Measurements from ENCODE around the gene ATP9A. TPM values are rescaled to one million over a fixed set of nuclear protein-coding genes. Genes with fewer than 3 reads are reported as not detected.
"Not testable (repeated sequence)": the region's sequence is repeated elsewhere in the genome, so short reads cannot be mapped to it uniquely, and the experiment has no call there.

The ATP9A gene
- total RNA-seq, 4 donors from 2014 or later, result 14.8 to 23.7 (median 18.7) TPM

GRCh38 chr20:51569815-51570738, 198.1 kb downstream of the ATP9A start:
- no peak for TF ChIP-seq EP300 (IDR thresholded peaks at IDR 0.05)
- no peak for TF ChIP-seq CTCF (IDR thresholded peaks at IDR 0.05)
- peak in 1 of 3 donors; percentile 1 for TF ChIP-seq POLR2AphosphoS5 (IDR thresholded peaks at IDR 0.05)
- H3K27me3 ChIP-seq, result no peaks in the 10 kb centered on the region
- DNase-seq (ENCODE audit: low spot score in 2 of 2), result no peak
- H3K9me3 ChIP-seq, result no peaks in the 10 kb centered on the region
- 64% methylated on average over 24 of the region's 25 CpGs for WGBS
- no peaks in the 10 kb centered on the region for H3K36me3 ChIP-seq
- H3K4me3 ChIP-seq, result no peak overlapping the region
- peaks cover 30% of the 10 kb centered on the region for H3K4me1 ChIP-seq
- H3K27ac ChIP-seq, result peak overlapping the region; percentile 62

GRCh38 chr20:51568533-51568932, 199.7 kb downstream of the ATP9A start:
- H3K9me3 ChIP-seq; H3K27ac ChIP-seq; H3K36me3 ChIP-seq; DNase-seq (ENCODE audit: low spot score in 2 of 2); H3K4me3 ChIP-seq; H3K27me3 ChIP-seq: not testable (repeated sequence)
- peaks cover 32% of the 10 kb centered on the region for H3K4me1 ChIP-seq
- WGBS, result 86% methylated on average over 3 of the region's 3 CpGs

GRCh38 chr20:51567622-51568021, 200.6 kb downstream of the ATP9A start:
- Histone ChIP-seq H3K27me3 (no peaks in the 10 kb centered on the region), H3K36me3 (no peaks in the 10 kb centered on the region), H3K9me3 (no peaks in the 10 kb centered on the region), H3K4me1 (peaks cover 36% of the 10 kb centered on the region), H3K4me3 (no peak overlapping the region), H3K27ac (no peak overlapping the region)
- TF ChIP-seq EP300 (IDR thresholded peaks at IDR 0.05) (no peak), POLR2A (IDR thresholded peaks at IDR 0.05) (no peak), CTCF (IDR thresholded peaks at IDR 0.05) (no peak), POLR2AphosphoS5 (IDR thresholded peaks at IDR 0.05) (no peak)
- DNase-seq (ENCODE audit: low spot score in 2 of 2), result no peak
- WGBS, result 90% methylated on average over 5 of the region's 5 CpGs

- DNase-seq (ENCODE audit: low spot score in 2 of 2), result no peak
- H3K9me3 ChIP-seq, result no peaks in the 10 kb centered on the region
- no peak overlapping the region for H3K4me3 ChIP-seq
- no peaks in the 10 kb centered on the region for H3K36me3 ChIP-seq
- H3K27me3 ChIP-seq, result peaks cover 9% of the 10 kb centered on the region
- peaks cover 45% of the 10 kb centered on the region for H3K4me1 ChIP-seq
- TF ChIP-seq POLR2AphosphoS5 (IDR thresholded peaks at IDR 0.05) (no peak), EP300 (IDR thresholded peaks at IDR 0.05) (no peak), POLR2A (IDR thresholded peaks at IDR 0.05) (no peak), CTCF (IDR thresholded peaks at IDR 0.05) (no peak)
- 80% methylated on average over 4 of the region's 4 CpGs for WGBS
- no peak overlapping the region for H3K27ac ChIP-seq
These were observed 201.6 kb downstream of the ATP9A start for GRCh38 chr20:51566594-51566993.

GRCh38 chr20:51565298-51566144, 202.7 kb downstream of the ATP9A start:
- Histone ChIP-seq H3K4me3 (no peak overlapping the region), H3K27ac (peak overlapping the region; percentile 47), H3K4me1 (peaks cover 49% of the 10 kb centered on the region), H3K27me3 (peaks cover 17% of the 10 kb centered on the region), H3K36me3 (no peaks in the 10 kb centered on the region), H3K9me3 (no peaks in the 10 kb centered on the region)
- no peak for DNase-seq (ENCODE audit: low spot score in 2 of 2)
- 49% methylated on average over 12 of the region's 14 CpGs for WGBS
- TF ChIP-seq POLR2AphosphoS5 (IDR thresholded peaks at IDR 0.05) (no peak), EP300 (IDR thresholded peaks at IDR 0.05) (no peak), POLR2A (IDR thresholded peaks at IDR 0.05) (no peak), CTCF (IDR thresholded peaks at IDR 0.05) (no peak)
